HG02981 (cell line): ENCODE measurements around the gene FUT8.

Source experiments
- ATAC-seq: cut with Tn5 transposase; IDR thresholded peaks from one replicate; pipeline ENCODE4 v1.9.1; 2021; ENCODE audit warnings: mild to moderate bottlenecking, moderate library complexity; ENCODE audit not compliant: unreplicated experiment

Gene FUT8

GRCh38 chr14:65769151-65769550 lies 356.6 kb downstream of the FUT8 start:
- ATAC-seq, result no peak

- ATAC-seq, result no peak
Observed at GRCh38 chr14:65770681-65771080, 358.2 kb downstream of the FUT8 start.

GRCh38 chr14:65771271-65771670 lies 358.7 kb downstream of the FUT8 start:
- no peak for ATAC-seq

- ATAC-seq, result no peak
Observed at GRCh38 chr14:65772466-65772865, 359.9 kb downstream of the FUT8 start.

GRCh38 chr14:65772921-65773574 lies 360.5 kb downstream of the FUT8 start:
- no peak for ATAC-seq

- ATAC-seq, result no peak
Observed at GRCh38 chr14:65774041-65774440, 361.5 kb downstream of the FUT8 start.

GRCh38 chr14:65776193-65776852 lies 363.8 kb downstream of the FUT8 start:
- no peak for ATAC-seq

- no peak for ATAC-seq
Observed at GRCh38 chr14:65780566-65780965, 368.0 kb downstream of the FUT8 start.

- no peak for ATAC-seq
Observed at GRCh38 chr14:65783101-65783500, 370.6 kb downstream of the FUT8 start.

- ATAC-seq, result no peak
Observed at GRCh38 chr14:65783576-65783975, 371.0 kb downstream of the FUT8 start.

GRCh38 chr14:65784574-65784973 lies 372.0 kb downstream of the FUT8 start:
- no peak for ATAC-seq

GRCh38 chr14:65787461-65787860 lies 374.9 kb downstream of the FUT8 start:
- no peak for ATAC-seq

- no peak for ATAC-seq
Observed at GRCh38 chr14:65788876-65789275, 376.3 kb downstream of the FUT8 start.

GRCh38 chr14:65789363-65789762 lies 376.8 kb downstream of the FUT8 start:
- ATAC-seq, result no peak

- no peak for ATAC-seq
Observed at GRCh38 chr14:65790172-65790815, 377.8 kb downstream of the FUT8 start.

GRCh38 chr14:65791191-65791981 lies 378.9 kb downstream of the FUT8 start:
- no peak for ATAC-seq

GRCh38 chr14:65792208-65792905 lies 379.8 kb downstream of the FUT8 start:
- no peak for ATAC-seq
